HG02981 (cell line): Measurements from ENCODE around the gene HCAR3.
"Not testable (repeated sequence)": the region's sequence is repeated elsewhere in the genome, so short reads cannot be mapped to it uniquely, and the experiment has no call there.

Source experiments
- ATAC-seq: cut with Tn5 transposase; IDR thresholded peaks from one replicate; pipeline ENCODE4 v1.9.1; 2021; ENCODE audit warnings: mild to moderate bottlenecking, moderate library complexity; ENCODE audit not compliant: unreplicated experiment

The HCAR3 gene

DNA sequence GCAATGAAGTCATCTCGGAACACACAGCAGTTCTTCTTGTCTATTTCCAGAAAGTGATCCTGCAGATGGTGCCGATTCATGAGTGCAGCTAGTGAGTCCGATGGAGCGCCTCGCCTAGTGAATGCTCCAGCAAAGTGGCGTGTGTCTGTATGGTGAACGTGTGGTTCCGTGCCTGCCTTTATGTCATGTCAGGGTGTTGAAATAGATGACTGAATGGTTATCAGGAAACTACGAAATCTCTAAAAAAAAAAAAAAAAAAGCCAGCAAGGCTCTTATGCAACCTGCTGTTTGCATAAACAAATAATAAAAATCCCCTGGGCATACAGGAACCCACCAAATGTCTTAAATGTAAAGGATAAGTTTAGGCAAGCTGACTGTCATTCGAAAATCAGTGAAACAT, at the start of gene HCAR3:
HCAR3 (minus strand) TSS at position 154 of the 400 bp plus-strand sequence; CDS start at position 80, 74 bp downstream.
- ATAC-seq = not testable (repeated sequence)

DNA sequence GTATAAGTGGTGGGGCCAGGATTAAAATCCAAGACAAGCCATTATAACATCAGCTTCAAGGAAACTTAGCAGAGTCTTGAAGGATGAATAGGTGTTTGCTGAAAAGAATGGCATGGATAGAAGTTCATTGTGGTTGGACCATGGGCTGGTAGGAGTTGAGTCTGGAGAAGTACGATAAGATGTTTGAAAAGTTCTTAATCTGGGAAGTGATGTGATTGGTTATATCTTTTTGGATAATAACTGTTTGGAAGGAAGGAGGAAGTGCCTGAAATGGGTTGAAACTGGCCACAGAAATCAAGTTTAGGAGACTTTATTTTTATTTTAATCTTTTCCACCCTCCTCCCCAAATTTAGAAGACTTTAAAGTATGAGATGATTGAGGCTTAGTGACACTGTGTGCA, 41.0 kb upstream of the HCAR3 start:
- no peak for ATAC-seq

DNA sequence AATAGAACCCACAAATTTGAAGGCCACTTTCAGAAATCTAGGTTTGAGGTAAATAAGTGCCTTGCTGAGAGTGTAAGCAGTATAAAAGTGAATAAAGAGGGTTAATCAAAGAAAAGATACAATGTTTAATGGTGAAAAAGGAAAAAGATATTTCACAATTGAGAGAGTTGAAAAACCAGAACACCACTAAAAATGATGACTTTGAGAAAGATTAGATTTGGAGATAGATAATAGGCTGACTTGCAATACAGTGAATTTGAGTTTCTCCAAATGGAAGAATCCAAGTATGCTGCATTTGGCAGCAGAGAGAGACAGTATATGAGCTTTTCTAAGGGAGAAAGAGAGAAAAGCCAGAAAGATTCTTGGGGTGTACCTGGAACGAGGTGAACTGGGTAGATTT, 38.2 kb upstream of the HCAR3 start:
- ATAC-seq = no peak

DNA sequence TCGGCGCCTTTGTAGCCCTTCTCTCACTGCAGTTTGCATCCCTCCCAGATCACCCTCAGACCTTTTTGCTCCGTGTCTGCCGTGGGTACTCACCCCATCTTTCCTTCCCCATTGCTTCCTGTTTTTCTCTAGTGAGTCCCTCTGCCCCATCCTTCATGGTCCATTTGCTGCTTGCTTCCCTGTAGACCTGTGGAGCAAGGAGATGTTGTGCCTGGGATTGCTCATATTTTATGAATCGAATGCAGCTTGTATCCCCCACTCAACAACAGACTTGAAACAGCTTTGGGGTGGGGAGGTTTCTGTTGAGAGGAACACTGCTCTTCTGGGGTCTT, 36.7 kb upstream of the HCAR3 start:
- ATAC-seq = no peak

DNA sequence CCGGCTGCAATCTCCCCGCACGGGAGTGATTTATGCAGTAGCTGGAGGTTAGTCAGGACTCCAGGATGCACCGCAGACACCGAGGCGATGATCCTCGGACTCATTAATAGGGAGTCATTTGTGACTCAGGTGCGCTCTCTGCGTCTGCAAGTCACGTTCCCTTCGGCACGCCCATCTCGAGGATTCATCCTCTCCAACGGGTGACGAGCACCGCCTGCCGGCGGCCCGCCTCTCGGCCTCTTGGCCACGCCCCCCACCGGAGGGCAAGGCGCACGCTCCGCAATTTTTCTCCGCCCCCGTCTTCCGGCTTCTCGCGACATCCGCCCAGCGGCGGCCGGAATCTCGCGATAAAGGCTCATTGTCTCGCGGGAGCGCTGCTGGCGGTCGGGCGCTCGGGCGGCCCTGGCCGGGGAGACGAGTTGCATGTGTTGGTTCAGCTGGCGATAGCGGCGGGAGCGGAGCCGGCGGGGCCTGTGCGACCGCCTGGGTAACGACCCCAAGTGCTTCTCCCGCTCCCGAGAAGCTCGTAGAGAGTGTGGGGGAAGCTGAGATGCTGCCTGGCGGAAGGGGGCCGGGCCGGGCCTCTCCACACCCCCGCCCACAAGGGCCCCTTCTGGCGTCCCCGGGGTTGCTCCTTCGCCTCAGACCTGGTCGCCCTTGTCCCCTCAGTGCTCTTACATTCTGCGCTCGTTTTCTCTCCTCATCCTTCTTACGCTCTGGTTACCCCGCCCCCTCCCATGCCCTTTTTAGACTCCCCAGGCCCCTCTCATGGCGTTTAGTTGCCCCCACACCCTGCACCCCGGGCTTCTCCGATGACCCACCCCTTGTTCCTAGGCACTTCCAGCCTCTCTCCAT, 36.1 kb upstream of the HCAR3 start, which contains the start of gene DENR:
DENR (plus strand) TSS at position 361 of the 855 bp plus-strand sequence. CDS start 878 bp downstream, outside the sequence.
- peak; percentile 93 for ATAC-seq

DNA sequence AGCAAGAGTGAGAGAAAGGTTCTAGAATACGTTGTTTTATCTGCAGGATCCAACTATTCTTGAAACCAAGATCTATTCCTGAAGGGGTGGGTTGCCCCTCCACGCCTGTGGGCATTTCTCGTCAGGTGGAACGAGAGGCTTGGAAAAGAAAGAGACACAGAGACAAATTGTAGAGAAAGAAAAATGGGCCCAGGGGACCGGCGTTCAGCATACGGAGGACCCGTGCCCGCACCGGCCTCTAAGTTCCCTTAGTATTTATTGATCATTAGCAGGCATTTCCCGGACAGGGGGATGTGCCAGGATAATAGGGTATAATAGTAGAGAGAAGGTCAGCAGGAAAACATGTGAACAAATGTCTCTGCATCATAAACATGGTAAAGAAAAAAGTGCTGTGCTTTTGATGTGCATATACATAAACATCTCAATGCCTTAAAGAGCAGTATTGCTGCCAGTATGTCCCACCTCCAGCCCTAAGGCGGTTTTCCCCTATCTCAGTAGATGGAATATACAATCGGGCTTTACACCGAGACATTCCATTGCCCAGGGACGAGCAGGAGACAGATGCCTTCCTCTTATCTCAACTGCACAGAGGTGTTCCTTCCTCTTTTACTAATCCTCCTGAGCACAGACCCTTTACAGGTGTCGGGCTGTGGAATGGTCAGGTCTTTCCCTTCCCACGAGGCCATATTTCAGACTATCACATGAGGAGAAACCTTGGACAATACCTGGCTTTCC, 34.3 kb upstream of the HCAR3 start:
- not testable (repeated sequence) for ATAC-seq

DNA sequence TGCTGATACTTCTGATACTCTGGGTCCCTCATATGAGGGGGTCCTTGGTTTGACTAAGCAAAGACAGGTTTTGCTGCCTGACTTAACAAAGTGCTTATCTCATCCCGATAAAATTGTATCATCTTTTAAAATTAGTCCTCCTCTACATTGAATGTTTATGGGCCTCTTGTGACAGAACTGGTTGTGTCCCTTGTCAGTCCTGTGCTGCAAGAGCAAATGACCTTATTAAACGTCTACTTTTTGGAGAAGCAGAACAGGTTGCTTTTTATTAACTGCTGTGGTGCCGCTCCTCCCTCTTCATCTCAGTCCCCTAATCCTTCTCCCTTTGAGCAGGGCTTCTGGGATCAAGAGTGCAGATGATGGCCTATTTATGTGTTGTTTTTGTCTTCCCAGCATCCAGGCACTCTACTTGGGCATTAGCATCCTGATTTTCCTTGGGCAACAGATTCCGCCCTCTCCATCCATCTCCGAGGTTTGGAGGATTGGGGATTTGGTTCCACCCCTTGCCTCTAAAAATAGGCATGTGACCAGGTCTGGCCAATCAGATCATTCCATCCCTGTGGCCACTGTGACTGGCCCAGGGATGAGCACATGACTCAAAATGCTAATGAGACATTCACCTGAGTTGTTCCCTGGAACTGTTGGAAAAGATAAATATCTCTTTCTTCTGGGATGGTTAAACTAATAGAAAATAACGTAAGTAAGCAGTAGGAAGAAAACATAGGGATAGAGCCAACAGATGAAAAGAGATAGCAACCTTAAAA, 33.1 kb upstream of the HCAR3 start:
- no peak for ATAC-seq

DNA sequence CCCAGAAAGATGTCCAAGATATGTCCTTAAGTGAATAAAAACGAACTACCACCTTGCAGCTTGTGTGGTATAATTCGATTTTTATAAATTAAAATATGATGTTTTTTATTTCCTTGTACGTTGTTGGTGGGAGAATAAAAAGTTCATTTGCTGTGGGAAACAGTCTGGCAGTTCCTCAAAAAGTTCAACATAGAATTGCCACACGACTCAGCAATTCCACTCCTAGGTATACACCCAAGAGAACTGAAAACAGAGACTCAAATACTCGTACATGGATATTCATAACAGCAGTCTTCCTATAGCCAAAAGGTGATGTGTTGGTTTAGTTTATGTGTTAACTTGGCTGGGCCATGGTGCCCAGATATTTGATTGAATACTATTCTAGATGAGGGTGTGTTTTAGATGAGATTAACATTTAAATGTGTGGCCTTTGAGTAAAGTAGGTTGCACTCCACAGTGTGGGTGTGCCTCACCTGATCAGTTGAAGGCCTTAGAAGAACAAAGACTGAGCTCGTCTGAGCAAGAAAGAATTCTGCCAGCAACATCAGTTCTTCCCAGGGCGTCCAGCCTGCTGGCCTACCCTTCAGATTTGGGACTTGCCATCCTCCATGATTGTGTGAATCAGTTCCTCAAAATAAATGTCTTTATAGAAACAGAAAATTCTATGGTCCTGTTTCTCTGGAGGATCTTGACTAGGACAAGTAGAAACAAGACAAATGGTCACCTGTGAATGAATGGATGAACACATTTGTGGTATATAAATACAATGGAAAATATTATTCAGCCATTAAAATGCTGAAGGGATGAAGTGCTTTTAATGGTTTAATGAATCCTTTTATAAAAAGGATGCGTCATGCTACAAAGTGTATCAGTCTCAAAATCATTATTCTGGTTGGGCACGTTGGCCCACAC, 30.9 kb upstream of the HCAR3 start:
- ATAC-seq = no peak

DNA sequence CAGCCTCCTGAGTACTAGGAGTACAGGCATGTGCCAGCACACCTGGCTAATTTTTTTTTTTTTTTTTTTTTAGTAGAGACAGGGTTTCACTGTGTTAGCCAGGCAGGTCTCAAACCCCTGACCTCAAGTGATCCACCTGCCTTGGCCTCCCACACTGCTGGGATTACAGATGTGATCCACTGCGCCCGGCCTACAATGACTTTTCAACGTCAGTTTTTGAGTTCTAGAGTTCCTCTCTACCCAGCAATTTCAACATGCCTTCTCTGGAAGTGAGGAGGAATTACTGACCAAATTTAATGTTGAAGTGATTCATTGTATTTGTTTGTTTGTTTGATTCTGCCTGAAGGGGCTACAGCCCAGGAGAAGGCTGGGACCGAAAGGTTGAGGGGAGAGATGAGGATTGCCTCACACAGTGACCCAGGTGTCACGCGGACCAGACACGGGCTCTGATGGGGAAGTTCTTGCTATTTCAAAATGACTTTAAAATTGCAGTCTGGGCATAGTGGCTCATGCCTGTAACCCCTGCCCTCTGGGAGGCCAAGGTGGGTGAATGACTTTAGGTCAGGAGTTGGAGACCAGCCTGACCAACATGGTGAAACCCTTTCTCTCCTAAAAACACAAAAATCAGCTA, 27.4 kb upstream of the HCAR3 start:
- ATAC-seq = no peak

DNA sequence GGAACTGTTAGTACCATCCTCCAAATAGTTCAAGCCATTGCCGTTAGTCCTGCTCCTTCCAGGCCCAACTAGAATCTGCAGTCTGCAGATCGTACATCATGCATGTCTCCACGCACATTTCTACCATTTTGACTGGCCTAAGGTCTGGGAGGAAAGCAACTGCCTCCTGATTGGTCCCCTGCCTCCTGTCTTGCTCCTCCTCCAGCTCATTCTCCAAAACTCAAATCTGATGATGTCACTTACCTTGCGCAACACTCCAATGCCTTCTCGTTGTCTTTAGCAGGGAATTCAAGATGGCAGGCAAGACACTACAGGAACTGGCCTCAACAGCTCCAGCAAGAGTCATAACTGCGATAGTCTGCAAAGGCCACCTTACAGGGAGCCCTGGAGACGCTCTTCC, 23.7 kb upstream of the HCAR3 start:
- no peak for ATAC-seq

DNA sequence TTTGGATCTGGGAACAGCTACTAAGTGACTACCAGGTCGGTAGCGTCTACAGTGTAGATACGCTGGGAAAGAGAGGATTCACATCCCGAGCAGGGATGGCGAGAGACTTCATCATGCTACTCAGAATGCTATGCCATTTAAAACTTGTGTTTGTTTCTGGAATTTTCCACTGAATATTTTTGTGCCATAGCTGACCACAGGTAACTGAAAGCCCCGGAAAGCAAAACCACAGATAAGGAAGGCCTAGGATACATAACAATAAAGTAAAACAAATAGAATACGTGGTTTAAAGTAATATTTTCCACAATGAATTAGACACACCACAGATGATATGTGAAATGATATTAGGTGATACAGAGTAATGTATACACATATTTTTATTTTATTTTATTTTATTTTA, 22.0 kb upstream of the HCAR3 start:
- no peak for ATAC-seq

DNA sequence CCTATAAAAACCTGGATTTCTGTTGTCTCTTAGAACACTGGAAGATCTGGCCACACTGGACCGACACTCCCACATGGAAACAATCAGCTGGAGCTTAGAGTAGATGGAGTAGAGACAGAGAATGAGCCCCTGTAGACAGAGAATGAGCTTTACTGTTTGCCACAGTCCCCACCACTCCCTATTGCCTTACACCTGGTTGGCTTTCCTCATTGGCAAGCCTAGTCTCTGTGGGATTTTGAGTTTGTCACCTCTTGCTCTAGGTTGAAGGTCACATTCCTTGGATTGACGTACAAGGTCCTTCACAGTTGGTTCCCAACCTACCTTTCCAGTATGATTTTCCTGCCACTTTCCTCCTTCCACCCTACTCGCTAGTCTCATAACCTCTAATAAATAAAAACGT, 16.0 kb upstream of the HCAR3 start:
- no peak for ATAC-seq

DNA sequence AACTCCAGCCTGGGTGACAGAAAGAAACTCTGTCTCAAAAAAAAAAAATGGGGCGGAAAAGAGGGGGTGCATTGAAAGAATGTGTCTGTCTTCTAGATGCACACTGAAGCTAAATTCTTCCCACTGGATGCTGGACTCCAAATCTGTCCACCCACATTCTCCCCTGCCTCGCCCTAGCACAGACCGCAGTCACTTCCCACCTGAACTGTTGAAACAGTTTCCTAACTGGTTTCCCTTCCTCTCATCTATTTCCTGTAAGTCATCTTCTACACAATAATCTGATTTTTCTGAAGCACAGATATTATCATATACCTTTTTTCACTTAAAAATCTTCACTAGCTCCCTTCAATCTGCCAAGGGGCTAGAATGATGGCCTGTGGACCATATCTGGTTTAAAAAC, 15.6 kb upstream of the HCAR3 start:
- ATAC-seq = no peak

DNA sequence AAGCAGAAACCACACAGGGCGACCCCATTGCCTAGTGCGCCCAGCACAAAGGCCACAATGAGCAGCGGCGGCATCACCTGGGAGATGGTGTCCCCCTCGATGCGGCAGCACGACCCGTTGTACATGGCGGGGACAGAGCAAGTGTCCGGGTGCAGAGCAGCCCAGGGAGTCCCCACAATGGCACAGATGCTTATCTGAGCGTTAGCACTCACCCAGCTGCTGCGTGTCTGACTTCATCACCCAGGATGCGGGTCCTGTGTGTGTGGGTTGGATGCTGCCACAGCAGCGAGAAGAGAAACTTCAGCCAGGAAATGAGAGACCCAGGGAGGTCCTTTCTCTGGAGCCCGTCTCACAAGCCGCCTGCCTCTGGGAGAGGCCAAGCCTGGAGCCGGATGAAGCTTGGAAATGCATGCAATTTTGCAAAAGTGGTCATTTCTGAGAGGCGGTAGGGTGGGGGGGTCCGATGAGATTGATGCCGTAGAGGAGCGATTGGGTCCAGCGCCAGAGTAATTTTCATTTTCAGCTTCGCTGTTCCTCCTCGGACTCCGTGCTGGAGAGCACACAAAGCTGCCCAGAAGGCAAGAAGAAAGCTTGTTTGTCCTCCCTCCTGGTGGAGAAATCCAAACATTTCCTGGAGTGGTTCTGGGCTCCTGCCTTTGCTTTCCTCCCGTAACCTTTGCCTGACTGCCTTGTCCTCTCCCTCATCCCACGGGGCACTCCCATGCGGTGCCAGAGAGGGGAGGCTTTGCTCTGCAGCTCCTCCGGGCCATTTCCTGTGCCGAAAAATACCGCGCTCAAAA, 13.8 kb upstream of the HCAR3 start, which contains the start of gene HCAR1:
HCAR1 (minus strand) TSS at position 630 of the 800 bp plus-strand sequence; CDS start at position 125, 505 bp downstream.
- no peak for ATAC-seq

DNA sequence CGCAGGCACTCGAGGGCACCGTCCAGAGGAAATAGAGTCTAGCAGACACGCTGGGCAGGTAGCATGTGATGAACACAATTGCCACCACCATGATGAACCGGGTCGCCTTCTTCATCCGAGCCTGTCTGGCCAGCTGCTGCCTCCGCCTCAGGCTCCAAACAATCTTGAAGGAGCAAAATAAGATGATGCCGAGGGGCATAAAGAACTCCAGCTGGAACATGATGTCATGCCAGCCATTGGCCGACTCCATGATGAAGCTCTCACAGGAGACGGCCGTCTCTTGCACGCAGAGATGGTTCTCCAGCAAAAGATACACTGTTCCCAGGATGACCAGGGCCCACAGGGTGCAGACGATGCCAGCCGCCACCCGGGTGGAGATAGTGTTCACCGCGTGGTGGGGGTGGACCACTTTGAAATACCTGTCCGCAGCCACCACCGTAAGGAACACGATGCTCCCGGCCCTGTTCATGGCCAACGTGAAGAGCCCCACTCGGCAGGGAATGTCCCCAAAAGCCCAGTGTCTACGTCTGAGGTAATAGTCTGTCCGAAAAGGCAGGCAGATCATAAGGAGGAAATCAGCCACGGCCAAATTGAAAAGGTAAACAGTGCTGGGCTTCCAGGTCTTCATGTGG, 13.1 kb upstream of the HCAR3 start:
- ATAC-seq = no peak

DNA sequence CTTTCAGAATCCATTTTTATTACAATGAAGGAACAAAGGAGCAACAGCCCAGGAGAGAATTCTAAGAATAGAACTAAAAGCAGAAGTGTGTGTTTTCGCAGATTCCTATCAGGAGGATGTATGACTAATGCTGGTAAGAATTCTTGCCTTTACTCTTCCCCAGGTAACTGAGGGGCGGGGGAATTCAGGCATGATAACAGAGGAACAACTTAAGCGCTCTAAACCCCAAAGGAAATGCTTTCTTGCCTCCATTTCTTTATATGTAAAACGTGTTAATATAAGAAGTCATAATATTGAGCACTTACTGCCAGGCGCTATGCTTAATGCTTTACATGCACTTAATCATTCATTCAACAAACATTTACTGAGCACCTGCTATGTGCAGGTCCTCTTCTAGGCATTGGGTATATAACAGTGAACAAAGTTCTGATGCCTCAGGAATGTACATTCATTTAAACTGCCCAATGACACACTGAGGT, 9.5 kb upstream of the HCAR3 start:
- no peak for ATAC-seq

DNA sequence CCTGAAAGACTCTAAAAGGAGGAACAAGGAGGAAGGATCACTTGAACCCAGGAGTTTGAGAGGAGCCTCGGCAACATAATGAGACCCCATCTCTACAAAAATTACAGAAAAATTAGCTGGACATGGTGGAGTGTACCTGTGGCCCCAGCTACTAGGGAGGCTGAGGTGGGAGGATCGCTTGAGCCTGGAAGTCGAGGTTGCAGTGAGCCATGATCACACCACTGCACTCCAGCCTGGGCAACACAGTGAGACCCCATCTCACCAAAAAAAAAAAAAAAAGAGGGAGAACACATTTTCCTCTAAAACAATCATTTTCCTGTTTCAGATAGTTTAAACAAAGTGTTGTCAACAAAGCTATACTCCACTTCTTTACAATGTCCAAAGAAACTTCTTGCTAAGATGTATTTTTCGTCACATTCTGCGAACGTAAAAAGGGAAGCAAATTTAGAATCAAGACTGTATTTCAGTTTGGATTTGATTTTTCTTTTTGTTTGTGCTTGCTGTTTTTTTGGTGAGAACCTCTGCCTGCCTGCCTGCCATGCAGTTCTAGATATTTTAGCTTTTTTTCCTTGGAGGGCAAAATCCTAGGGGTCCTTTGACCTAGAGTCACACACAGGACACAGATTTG, 9.0 kb upstream of the HCAR3 start:
- ATAC-seq = no peak
